CD4-positive, alpha-beta T cell (primary cell): ENCODE data around the gene TUB. TPM values are rescaled to one million over a fixed set of nuclear protein-coding genes. Genes with fewer than 3 reads are reported as not detected.
A peak's percentile ranks its signal among the peaks of the same experiment; 100 is the strongest.

Experiments used
- ATAC-seq: fragments of 200-7000 bp; cut with Tn5 transposase; one replicate; pipeline ENCODE4 v1.10.0; 2022; ENCODE audit warnings: mild to moderate bottlenecking; ENCODE audit not compliant: poor library complexity
- CTCF ChIA-PET: fragments of 350-600 bp; sonication (Branson Sonifier 250); formaldehyde crosslinking; loops from one replicate; lab custom pipeline; 2021; ENCODE audit warnings: antibody characterized with exemption, inconsistent platforms; lab: Charles Lee
- POLR2A ChIA-PET: fragments of 350-600 bp; sonication (Branson Sonifier 250); formaldehyde crosslinking; loops from one replicate; lab custom pipeline; 2021; ENCODE audit warnings: antibody characterized with exemption, inconsistent platforms; lab: Charles Lee
- DNase-seq, 14 experiments: peaks; one replicate each; pipeline ENCODE4 v3.0.0-alpha.2; 2013 to 2020; ENCODE audit warnings: mixed read lengths in 2 of 14
- H3K27ac ChIP-seq, 2 donors: one replicate each; pipeline versions ENCODE4 v1.5.1 to v1.7.0; 2013; ENCODE audit warnings: low read length in 2 of 2, low read depth in 1 of 2, mild to moderate bottlenecking in 1 of 2
- H3K27me3 ChIP-seq, 2 experiments: 1 replicate in 1 of 2; 2 replicates in 1 of 2; pipeline versions ENCODE4 v1.6.1 to v1.7.0; 2013; ENCODE audit warnings: low read length in 2 of 2, control low read depth in 1 of 2, mild to moderate bottlenecking in 1 of 2, moderate library complexity in 1 of 2; ENCODE audit not compliant: insufficient read depth in 2 of 2, control insufficient read depth in 1 of 2
- H3K36me3 ChIP-seq: one replicate; pipeline ENCODE4 v1.6.1; 2013; ENCODE audit warnings: low read length, control low read depth; ENCODE audit not compliant: insufficient read depth
- H3K4me1 ChIP-seq: one replicate; pipeline ENCODE4 v1.6.1; 2013; ENCODE audit warnings: low read length, control low read depth; ENCODE audit not compliant: insufficient read depth
- H3K4me3 ChIP-seq: one replicate; pipeline ENCODE4 v1.5.1; 2013; ENCODE audit warnings: mild to moderate bottlenecking, low read length, moderate library complexity
- H3K9me3 ChIP-seq, 2 experiments: 1 replicate in 1 of 2; 2 replicates in 1 of 2; pipeline versions ENCODE4 v1.6.1 to v1.7.0; 2013; ENCODE audit warnings: low read length in 2 of 2, mild to moderate bottlenecking in 2 of 2, control low read depth in 1 of 2, moderate library complexity in 1 of 2; ENCODE audit not compliant: control insufficient read depth in 1 of 2, insufficient read depth in 1 of 2
- H3K27ac Mint-ChIP-seq: one replicate; pipeline ENCODE4 v1.8.0; 2020; ENCODE audit warnings: mixed read lengths
- H3K27me3 Mint-ChIP-seq: one replicate; pipeline ENCODE4 v1.8.0; 2021; ENCODE audit warnings: mixed read lengths
- H3K36me3 Mint-ChIP-seq: one replicate; pipeline ENCODE4 v1.8.0; 2021; ENCODE audit warnings: low read depth, mixed read lengths
- H3K4me1 Mint-ChIP-seq: one replicate; pipeline ENCODE4 v1.8.0; 2021; ENCODE audit warnings: low read depth, mixed read lengths
- H3K4me3 Mint-ChIP-seq: one replicate; pipeline ENCODE4 v1.8.0; 2020; ENCODE audit warnings: mild to moderate bottlenecking, mixed read lengths
- H3K9me3 Mint-ChIP-seq: one replicate; pipeline ENCODE4 v1.8.0; 2020; ENCODE audit warnings: mixed read lengths
- CTCF ChIP-seq: fragments of 200-600 bp; IDR thresholded peaks from one replicate; pipeline ENCODE4 v1.8.0; 2022; ENCODE audit warnings: antibody characterized with exemption, mild to moderate bottlenecking
- intact Hi-C, 2 experiments: fragments of 100-400 bp; cut with DNase I in 1 of 2; cut with micrococcal nuclease in 1 of 2; formaldehyde crosslinking; loops; one replicate each; pipeline versions ENCODE4 v1.15.1 to v1.9.0; 2023 to 2025; cut with DNase I, micrococcal nuclease
- total RNA-seq, 174 experiments: library from RNA in 2 of 174; stranded (reverse) in 2 of 174; gene quantifications; one replicate each; pipeline ENCODE4 v1.2.3 and lab custom pipeline; 2021 to 2026

Gene TUB
- total RNA-seq, 2 experiments from 2014 or later: 0.08 TPM; not detected in 1

- POLR2A ChIA-PET: no interaction called here
Measured at GRCh38 chr11:8080069-8080670, 841 bp upstream of the TUB start.

GRCh38 chr11:8081591-8082250 lies 710 bp downstream of the TUB start:
- H3K9me3 Mint-ChIP-seq: no peaks in the 10 kb centered on the region
- Histone ChIP-seq H3K27ac (no peak overlapping the region), H3K27me3 (peaks cover 32 to 34% of the 10 kb centered on the region in 2 experiments), H3K4me1 (peaks cover 10% of the 10 kb centered on the region), H3K4me3 (peak overlapping the region; percentile 12), H3K36me3 (no peaks in the 10 kb centered on the region), H3K9me3 (peaks cover 0 to 4% of the 10 kb centered on the region in 2 experiments)
- TF ChIP-seq CTCF: no peak
- no peak for ATAC-seq
- CTCF ChIA-PET: no interaction called here
- peaks cover 73% of the 10 kb centered on the region for H3K27me3 Mint-ChIP-seq
- no peak for DNase-seq
- no peak overlapping the region for H3K27ac Mint-ChIP-seq
- intact Hi-C loops: no loop called here
- no peaks in the 10 kb centered on the region for H3K36me3 Mint-ChIP-seq
- H3K4me1 Mint-ChIP-seq: peaks cover 4% of the 10 kb centered on the region
- POLR2A ChIA-PET: no interaction called here
- H3K4me3 Mint-ChIP-seq: peak overlapping the region; percentile 20

More at GRCh38 chr11:8080069-8080670, 841 bp upstream of the TUB start:
- Histone ChIP-seq H3K36me3 (no peaks in the 10 kb centered on the region), H3K27ac (no peak overlapping the region), H3K27me3 (peaks cover 31 to 32% of the 10 kb centered on the region in 2 experiments), H3K4me1 (peaks cover 10% of the 10 kb centered on the region), H3K4me3 (no peak overlapping the region), H3K9me3 (peaks cover 0 to 4% of the 10 kb centered on the region in 2 experiments)
- Mint-ChIP-seq H3K36me3 (no peaks in the 10 kb centered on the region), H3K9me3 (no peaks in the 10 kb centered on the region), H3K27me3 (peaks cover 58% of the 10 kb centered on the region), H3K4me1 (peaks cover 4% of the 10 kb centered on the region), H3K27ac (no peak overlapping the region), H3K4me3 (peak overlapping the region; percentile 67)
- DNase-seq: no peak
- TF ChIP-seq CTCF: no peak
- no peak for ATAC-seq
- CTCF ChIA-PET: no interaction called here
- intact Hi-C loops: no loop called here

- no peaks in the 10 kb centered on the region for H3K36me3 Mint-ChIP-seq
- H3K4me1 Mint-ChIP-seq: peaks cover 4% of the 10 kb centered on the region
- no peak for TF ChIP-seq CTCF
- DNase-seq (no peak), ATAC-seq (no peak)
- H3K4me3 Mint-ChIP-seq: no peak overlapping the region
- Histone ChIP-seq H3K4me1 (peaks cover 10% of the 10 kb centered on the region), H3K36me3 (no peaks in the 10 kb centered on the region), H3K27me3 (peaks cover 32 to 34% of the 10 kb centered on the region in 2 experiments), H3K27ac (no peak overlapping the region), H3K9me3 (peaks cover 0 to 4% of the 10 kb centered on the region in 2 experiments), H3K4me3 (no peak overlapping the region)
- no peaks in the 10 kb centered on the region for H3K9me3 Mint-ChIP-seq
- H3K27me3 Mint-ChIP-seq: peaks cover 76% of the 10 kb centered on the region
- POLR2A ChIA-PET: no interaction called here
- intact Hi-C loops: no loop called here
- no peak overlapping the region for H3K27ac Mint-ChIP-seq
- CTCF ChIA-PET: no interaction called here
Measured at GRCh38 chr11:8082391-8083087, 1.5 kb downstream of the TUB start.
